ENCODE data around the gene LRFN3.
"Not testable (repeated sequence)": the region's sequence is repeated elsewhere in the genome, so short reads cannot be mapped to it uniquely, and the experiment has no call there.

LRFN3 gene

GRCh38 chr19:35966771-35967170 lies 30.6 kb downstream of the LRFN3 start:
- POLR2A ChIA-PET: interaction anchor here (0.5 kb wide), 1 partner anchor 170 kb away, joined by 3 read pairs; no protein-coding TSS in a partner anchor
- DNase-seq: no peak

GRCh38 chr19:35973487-35973886 lies 37.3 kb downstream of the LRFN3 start:
- ChIA-PET POLR2A (no interaction called here), CTCF (interaction anchor here (1.1 kb wide), 1 partner anchor 94 kb away, joined by 3 read pairs; no protein-coding TSS in a partner anchor)
- no peak overlapping the region for H3K27ac ChIP-seq (ENCODE audit: insufficient read depth in 1 of 2, low read depth in 1 of 2, low read length in 2 of 2, poor library complexity in 1 of 2, severe bottlenecking in 2 of 2)
- H3K36me3 ChIP-seq (ENCODE audit: control insufficient read depth in 4 of 4, insufficient read depth in 4 of 4, low read length in 3 of 4): no peaks in the 10 kb centered on the region
- H3K27me3 ChIP-seq (replicated peaks in 2 of 5; ENCODE audit: control insufficient read depth in 4 of 5, insufficient read depth in 5 of 5, low read length in 4 of 5): peaks cover 0 to 19% (median 6%) of the 10 kb centered on the region in 5 experiments
- WGBS (ENCODE audit: insufficient coverage): 37% methylated on average over 7 of the region's 8 CpGs
- no peak for DNase-seq
- H3K4me3 ChIP-seq (ENCODE audit: control insufficient read depth in 1 of 7, extremely low read depth in 1 of 7, insufficient read depth in 4 of 7, low read depth in 2 of 7, low read length in 6 of 7): no peak overlapping the region
- no peaks in the 10 kb centered on the region for H3K9me3 ChIP-seq (ENCODE audit: control extremely low read depth in 1 of 5, control insufficient read depth in 4 of 5, insufficient read depth in 2 of 5, low read depth in 1 of 5, low read length in 4 of 5)
- H3K4me1 ChIP-seq (ENCODE audit: control extremely low read depth in 1 of 4, control insufficient read depth in 4 of 4, insufficient read depth in 4 of 4, low read length in 3 of 4): no peaks in the 10 kb centered on the region

More at GRCh38 chr19:35966771-35967170, 30.6 kb downstream of the LRFN3 start:
- CTCF ChIA-PET: interaction anchor here (1.0 to 2.0 kb wide), 3 partner anchors 8 to 94 kb away, joined by 3 to 4 read pairs (median 4); no protein-coding TSS in a partner anchor
- WGBS (ENCODE audit: insufficient coverage): 83% methylated on average over 3 of the region's 3 CpGs
- peaks cover 0 to 9% (median 4%) of the 10 kb centered on the region in 5 experiments for H3K27me3 ChIP-seq (replicated peaks in 2 of 5; ENCODE audit: control insufficient read depth in 4 of 5, insufficient read depth in 5 of 5, low read length in 4 of 5)
- no peak overlapping the region for H3K27ac ChIP-seq (ENCODE audit: insufficient read depth in 1 of 2, low read depth in 1 of 2, low read length in 2 of 2, poor library complexity in 1 of 2, severe bottlenecking in 2 of 2)
- H3K4me3 ChIP-seq (ENCODE audit: control insufficient read depth in 1 of 7, extremely low read depth in 1 of 7, insufficient read depth in 4 of 7, low read depth in 2 of 7, low read length in 6 of 7): no peak overlapping the region
- no peaks in the 10 kb centered on the region for H3K9me3 ChIP-seq (ENCODE audit: control extremely low read depth in 1 of 5, control insufficient read depth in 4 of 5, insufficient read depth in 2 of 5, low read depth in 1 of 5, low read length in 4 of 5)
- H3K4me1 ChIP-seq (ENCODE audit: control extremely low read depth in 1 of 4, control insufficient read depth in 4 of 4, insufficient read depth in 4 of 4, low read length in 3 of 4): no peaks in the 10 kb centered on the region
- H3K36me3 ChIP-seq (ENCODE audit: control insufficient read depth in 4 of 4, insufficient read depth in 4 of 4, low read length in 3 of 4): no peaks in the 10 kb centered on the region

GRCh38 chr19:35975608-35976214 lies 39.5 kb downstream of the LRFN3 start:
- Histone ChIP-seq H3K4me1 (ENCODE audit: control extremely low read depth in 1 of 4, control insufficient read depth in 4 of 4, insufficient read depth in 4 of 4, low read length in 3 of 4) (no peaks in the 10 kb centered on the region), H3K27me3 (replicated peaks in 2 of 5; ENCODE audit: control insufficient read depth in 4 of 5, insufficient read depth in 5 of 5, low read length in 4 of 5) (peaks cover 0 to 31% (median 5%) of the 10 kb centered on the region in 5 experiments), H3K27ac (ENCODE audit: insufficient read depth in 1 of 2, low read depth in 1 of 2, low read length in 2 of 2, poor library complexity in 1 of 2, severe bottlenecking in 2 of 2) (no peak overlapping the region), H3K36me3 (ENCODE audit: control insufficient read depth in 4 of 4, insufficient read depth in 4 of 4, low read length in 3 of 4) (no peaks in the 10 kb centered on the region), H3K9me3 (ENCODE audit: control extremely low read depth in 1 of 5, control insufficient read depth in 4 of 5, insufficient read depth in 2 of 5, low read depth in 1 of 5, low read length in 4 of 5) (no peaks in the 10 kb centered on the region), H3K4me3 (ENCODE audit: control insufficient read depth in 1 of 7, extremely low read depth in 1 of 7, insufficient read depth in 4 of 7, low read depth in 2 of 7, low read length in 6 of 7) (no peak overlapping the region)
- WGBS (ENCODE audit: insufficient coverage): 37% methylated on average over 2 of the region's 5 CpGs
- ChIA-PET CTCF (interaction anchor here (1.4 kb wide), 1 partner anchor 8 kb away, joined by 4 read pairs; no protein-coding TSS in a partner anchor), POLR2A (no interaction called here)
- DNase-seq: peak; percentile 31 to 67 (median 65)

- Histone ChIP-seq H3K27me3 (replicated peaks in 2 of 5; ENCODE audit: control insufficient read depth in 4 of 5, insufficient read depth in 5 of 5, low read length in 4 of 5) (peaks cover 0 to 39% (median 3%) of the 10 kb centered on the region in 5 experiments), H3K4me1 (ENCODE audit: control extremely low read depth in 1 of 4, control insufficient read depth in 4 of 4, insufficient read depth in 4 of 4, low read length in 3 of 4) (no peaks in the 10 kb centered on the region), H3K36me3 (ENCODE audit: control insufficient read depth in 4 of 4, insufficient read depth in 4 of 4, low read length in 3 of 4) (no peaks in the 10 kb centered on the region), H3K4me3 (ENCODE audit: control insufficient read depth in 1 of 7, extremely low read depth in 1 of 7, insufficient read depth in 4 of 7, low read depth in 2 of 7, low read length in 6 of 7) (no peak overlapping the region), H3K27ac (ENCODE audit: insufficient read depth in 1 of 2, low read depth in 1 of 2, low read length in 2 of 2, poor library complexity in 1 of 2, severe bottlenecking in 2 of 2) (no peak overlapping the region), H3K9me3 (ENCODE audit: control extremely low read depth in 1 of 5, control insufficient read depth in 4 of 5, insufficient read depth in 2 of 5, low read depth in 1 of 5, low read length in 4 of 5) (no peaks in the 10 kb centered on the region)
- CTCF ChIA-PET: interaction anchor here (1.4 kb wide), 1 partner anchor 10 kb away, joined by 4 read pairs; no protein-coding TSS in a partner anchor
- 54% methylated on average over 13 of the region's 14 CpGs for WGBS (ENCODE audit: insufficient coverage)
- peak; percentile 65 to 87 (median 81) for DNase-seq
- POLR2A ChIA-PET: no interaction called here
These were observed 41.5 kb downstream of the LRFN3 start for GRCh38 chr19:35977446-35978222.

- Histone ChIP-seq H3K4me3 (ENCODE audit: control insufficient read depth in 1 of 7, extremely low read depth in 1 of 7, insufficient read depth in 4 of 7, low read depth in 2 of 7, low read length in 6 of 7) (no peak overlapping the region), H3K9me3 (ENCODE audit: control extremely low read depth in 1 of 5, control insufficient read depth in 4 of 5, insufficient read depth in 2 of 5, low read depth in 1 of 5, low read length in 4 of 5) (no peaks in the 10 kb centered on the region), H3K27ac (ENCODE audit: insufficient read depth in 1 of 2, low read depth in 1 of 2, low read length in 2 of 2, poor library complexity in 1 of 2, severe bottlenecking in 2 of 2) (no peak overlapping the region), H3K4me1 (ENCODE audit: control extremely low read depth in 1 of 4, control insufficient read depth in 4 of 4, insufficient read depth in 4 of 4, low read length in 3 of 4) (no peaks in the 10 kb centered on the region), H3K27me3 (replicated peaks in 2 of 5; ENCODE audit: control insufficient read depth in 4 of 5, insufficient read depth in 5 of 5, low read length in 4 of 5) (peaks cover 0 to 39% (median 3%) of the 10 kb centered on the region in 5 experiments), H3K36me3 (ENCODE audit: control insufficient read depth in 4 of 4, insufficient read depth in 4 of 4, low read length in 3 of 4) (no peaks in the 10 kb centered on the region)
- POLR2A ChIA-PET: no interaction called here
- DNase-seq: no peak
- CTCF ChIA-PET: no interaction called here
- 46% methylated on average over 5 of the region's 5 CpGs for WGBS (ENCODE audit: insufficient coverage)
These were observed 42.1 kb downstream of the LRFN3 start for GRCh38 chr19:35978271-35978670.

- no peaks in the 10 kb centered on the region for H3K9me3 ChIP-seq (ENCODE audit: control extremely low read depth in 1 of 5, control insufficient read depth in 4 of 5, insufficient read depth in 2 of 5, low read depth in 1 of 5, low read length in 4 of 5)
- ChIA-PET CTCF (interaction anchor here (1.3 kb wide), 1 partner anchor 14 kb away, joined by 3 read pairs; no protein-coding TSS in a partner anchor), POLR2A (no interaction called here)
- no peak overlapping the region for H3K27ac ChIP-seq (ENCODE audit: insufficient read depth in 1 of 2, low read depth in 1 of 2, low read length in 2 of 2, poor library complexity in 1 of 2, severe bottlenecking in 2 of 2)
- 62% methylated on average over 18 of the region's 20 CpGs for WGBS (ENCODE audit: insufficient coverage)
- H3K27me3 ChIP-seq (replicated peaks in 2 of 5; ENCODE audit: control insufficient read depth in 4 of 5, insufficient read depth in 5 of 5, low read length in 4 of 5): peaks cover 0 to 39% (median 5%) of the 10 kb centered on the region in 5 experiments
- H3K4me3 ChIP-seq (ENCODE audit: control insufficient read depth in 1 of 7, extremely low read depth in 1 of 7, insufficient read depth in 4 of 7, low read depth in 2 of 7, low read length in 6 of 7): no peak overlapping the region
- H3K4me1 ChIP-seq (ENCODE audit: control extremely low read depth in 1 of 4, control insufficient read depth in 4 of 4, insufficient read depth in 4 of 4, low read length in 3 of 4): no peaks in the 10 kb centered on the region
- no peak for DNase-seq
- no peaks in the 10 kb centered on the region for H3K36me3 ChIP-seq (ENCODE audit: control insufficient read depth in 4 of 4, insufficient read depth in 4 of 4, low read length in 3 of 4)
These were observed 42.7 kb downstream of the LRFN3 start for GRCh38 chr19:35978832-35979365.

GRCh38 chr19:35980997-35981396 lies 44.8 kb downstream of the LRFN3 start:
- POLR2A ChIA-PET; H3K4me3 ChIP-seq (ENCODE audit: control insufficient read depth in 1 of 7, extremely low read depth in 1 of 7, insufficient read depth in 4 of 7, low read depth in 2 of 7, low read length in 6 of 7); H3K36me3 ChIP-seq (ENCODE audit: control insufficient read depth in 4 of 4, insufficient read depth in 4 of 4, low read length in 3 of 4); DNase-seq; H3K4me1 ChIP-seq (ENCODE audit: control extremely low read depth in 1 of 4, control insufficient read depth in 4 of 4, insufficient read depth in 4 of 4, low read length in 3 of 4); CTCF ChIA-PET; H3K9me3 ChIP-seq (ENCODE audit: control extremely low read depth in 1 of 5, control insufficient read depth in 4 of 5, insufficient read depth in 2 of 5, low read depth in 1 of 5, low read length in 4 of 5); H3K27ac ChIP-seq (ENCODE audit: insufficient read depth in 1 of 2, low read depth in 1 of 2, low read length in 2 of 2, poor library complexity in 1 of 2, severe bottlenecking in 2 of 2): not testable (repeated sequence)
- H3K27me3 ChIP-seq (replicated peaks in 2 of 5; ENCODE audit: control insufficient read depth in 4 of 5, insufficient read depth in 5 of 5, low read length in 4 of 5): peaks cover 0 to 35% (median 9%) of the 10 kb centered on the region in 5 experiments
- WGBS (ENCODE audit: insufficient coverage): 100% methylated on average over 4 of the region's 4 CpGs

Measured in common myeloid progenitor, CD34-positive (primary cell).